Sigmoid colon (tissue), 7 donors: ENCODE measurements around the gene TSR3. TPM values are rescaled to one million over a fixed set of nuclear protein-coding genes. Genes with fewer than 3 reads are reported as not detected.

Experiments
- DNase-seq: peaks from one replicate; pipeline ENCODE4 v3.0.0-alpha.2; 2019
- H3K27ac ChIP-seq, 4 donors: fragments of 200-600 bp; sonication (generic); one replicate each; pipeline ENCODE4 v1.5.1; 2016 to 2019; ENCODE audit warnings: mild to moderate bottlenecking in 1 of 4
- H3K27me3 ChIP-seq, 3 donors: fragments of 200-600 bp; sonication (generic); one replicate each; pipeline ENCODE4 v1.5.1; 2019; ENCODE audit warnings: mild to moderate bottlenecking in 1 of 3
- H3K36me3 ChIP-seq, 4 donors: fragments of 200-600 bp; sonication (generic); one replicate each; pipeline ENCODE4 v1.5.1; 2016 to 2019
- H3K4me1 ChIP-seq, 4 donors: fragments of 200-600 bp; sonication (generic); one replicate each; pipeline ENCODE4 v1.5.1; 2017 to 2019
- H3K4me3 ChIP-seq, 4 donors: fragments of 200-600 bp; sonication (generic); one replicate each; pipeline ENCODE4 v1.5.1; 2017 to 2019; ENCODE audit warnings: mild to moderate bottlenecking in 2 of 4, moderate library complexity in 1 of 4
- H3K9me3 ChIP-seq, 4 donors: fragments of 200-600 bp in 3 of 4; sonication (generic) in 3 of 4; one replicate each; pipeline versions ENCODE4 v1.5.1 to v1.6.1; 2013 to 2019
- EP300 ChIP-seq, 4 donors: sonication (generic); formaldehyde crosslinking; IDR thresholded peaks; one replicate each; pipeline ENCODE4 v1.6.1; 2017; ENCODE audit warnings: antibody characterized with exemption in 4 of 4
- POLR2A ChIP-seq, 2 donors: fragments of 450-650 bp; IDR thresholded peaks; one replicate each; pipeline ENCODE4 v1.6.1; 2016; ENCODE audit warnings: antibody characterized with exemption in 2 of 2, mild to moderate bottlenecking in 2 of 2, moderate library complexity in 2 of 2
- POLR2AphosphoS5 ChIP-seq, 4 donors: sonication (generic); formaldehyde crosslinking; IDR thresholded peaks; one replicate each; pipeline ENCODE4 v1.6.1; 2017; ENCODE audit warnings: antibody characterized with exemption in 4 of 4
- WGBS, 2 donors: extraction: QIAGEN DNeasy Blood & Tissue Kit; methylation state at CpG; one replicate each; pipeline ENCODE4 v1.1.7; 2013; 5-methylcytosine and 5-hydroxymethylcytosine counted together
- intact Hi-C: fragments of 100-400 bp; cut with DNase I; formaldehyde crosslinking; loops from one replicate; pipeline ENCODE4 v1.15.1; 2023
- polyA plus RNA-seq, 3 donors: library from polyadenylated mRNA; stranded (reverse); fragments of 200-250 nt; gene quantifications; one replicate each; pipeline ENCODE4 v1.2.3, GENCODE V29; 2013
- total RNA-seq, 4 donors: library from RNA; depleted of rRNA; stranded (reverse); fragments of >200 nt; gene quantifications; one replicate each; pipeline ENCODE4 v1.1.0, GENCODE V29; 2016
- TF ChIP-seq, protein P1 (sequence below), 4 experiments: fragments of 450-650 bp in 3 of 4; fragments of 200-600 bp in 1 of 4; IDR thresholded peaks; one replicate each; pipeline ENCODE4 v1.5.1; 2016 to 2019; ENCODE audit warnings: antibody characterized with exemption in 4 of 4, mild to moderate bottlenecking in 3 of 4, moderate library complexity in 2 of 4
- donor health status: healthy with polysubstance abuse.
- donor health status: Bipolar disorder and iron deficiency.
- donor health status: healthy.

The TSR3 gene
- total and polyA plus RNA-seq, 7 donors: 59.0 to 107 (median 83.4) TPM

GRCh38 chr16:1361685-1362360 is 10.1 kb upstream of the TSR3 start:
- Histone ChIP-seq H3K27ac (no peak overlapping the region), H3K27me3 (no peaks in the 10 kb centered on the region), H3K9me3 (no peaks in the 10 kb centered on the region), H3K36me3 (peaks cover 11 to 92% (median 36%) of the 10 kb centered on the region in 4 donors), H3K4me1 (no peaks in the 10 kb centered on the region), H3K4me3 (no peak overlapping the region)
- TF ChIP-seq POLR2AphosphoS5 (IDR thresholded peaks at IDR 0.05): no peak
- TF ChIP-seq, protein P1, sequence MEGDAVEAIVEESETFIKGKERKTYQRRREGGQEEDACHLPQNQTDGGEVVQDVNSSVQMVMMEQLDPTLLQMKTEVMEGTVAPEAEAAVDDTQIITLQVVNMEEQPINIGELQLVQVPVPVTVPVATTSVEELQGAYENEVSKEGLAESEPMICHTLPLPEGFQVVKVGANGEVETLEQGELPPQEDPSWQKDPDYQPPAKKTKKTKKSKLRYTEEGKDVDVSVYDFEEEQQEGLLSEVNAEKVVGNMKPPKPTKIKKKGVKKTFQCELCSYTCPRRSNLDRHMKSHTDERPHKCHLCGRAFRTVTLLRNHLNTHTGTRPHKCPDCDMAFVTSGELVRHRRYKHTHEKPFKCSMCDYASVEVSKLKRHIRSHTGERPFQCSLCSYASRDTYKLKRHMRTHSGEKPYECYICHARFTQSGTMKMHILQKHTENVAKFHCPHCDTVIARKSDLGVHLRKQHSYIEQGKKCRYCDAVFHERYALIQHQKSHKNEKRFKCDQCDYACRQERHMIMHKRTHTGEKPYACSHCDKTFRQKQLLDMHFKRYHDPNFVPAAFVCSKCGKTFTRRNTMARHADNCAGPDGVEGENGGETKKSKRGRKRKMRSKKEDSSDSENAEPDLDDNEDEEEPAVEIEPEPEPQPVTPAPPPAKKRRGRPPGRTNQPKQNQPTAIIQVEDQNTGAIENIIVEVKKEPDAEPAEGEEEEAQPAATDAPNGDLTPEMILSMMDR (IDR thresholded peaks at IDR 0.05): no peak
- no peak for TF ChIP-seq EP300 (IDR thresholded peaks at IDR 0.05)
- TF ChIP-seq POLR2A (IDR thresholded peaks at IDR 0.05): no peak
- intact Hi-C loops: loop anchor here (2.0 kb wide), 1 partner anchor 43 kb away; no protein-coding TSS in a partner anchor
- no peak for DNase-seq
- WGBS, 2 donors: 95 to 96% methylated on average over 43 of the region's 43 CpGs

DNA sequence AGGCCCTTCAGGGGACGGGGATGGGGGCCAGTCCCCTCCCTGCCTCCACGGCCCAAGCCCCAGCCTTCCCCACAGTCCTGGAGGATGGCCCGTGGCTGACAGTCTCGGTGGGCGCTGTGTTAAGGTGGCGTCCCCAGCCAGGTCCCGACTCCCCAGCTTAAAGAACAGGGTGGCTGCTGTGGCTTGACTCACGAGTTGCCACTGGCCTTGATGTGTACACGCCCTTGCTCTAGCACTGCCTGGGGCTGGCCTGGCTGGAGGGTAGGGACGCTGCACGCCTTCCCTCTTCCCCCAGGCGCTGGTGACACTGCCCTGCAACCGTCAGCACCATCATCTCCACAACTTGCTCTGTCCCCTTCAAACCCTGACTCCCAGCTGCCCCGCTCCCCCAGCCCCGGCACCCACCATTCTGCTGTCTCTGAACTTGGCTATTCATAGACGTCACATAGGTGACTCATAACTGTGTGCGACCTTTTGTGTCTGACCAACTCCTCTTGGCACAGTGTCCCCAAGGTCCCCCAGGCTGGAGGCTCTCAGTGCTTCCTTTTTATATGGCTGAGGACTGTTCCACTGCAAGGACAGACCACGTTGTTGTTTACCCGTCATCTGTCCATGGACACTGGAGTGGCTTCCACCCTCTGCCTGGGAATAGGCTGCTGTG is 6.4 kb upstream of the TSR3 start:
- intact Hi-C loops: no loop called here
- H3K27ac ChIP-seq: no peak overlapping the region

DNA sequence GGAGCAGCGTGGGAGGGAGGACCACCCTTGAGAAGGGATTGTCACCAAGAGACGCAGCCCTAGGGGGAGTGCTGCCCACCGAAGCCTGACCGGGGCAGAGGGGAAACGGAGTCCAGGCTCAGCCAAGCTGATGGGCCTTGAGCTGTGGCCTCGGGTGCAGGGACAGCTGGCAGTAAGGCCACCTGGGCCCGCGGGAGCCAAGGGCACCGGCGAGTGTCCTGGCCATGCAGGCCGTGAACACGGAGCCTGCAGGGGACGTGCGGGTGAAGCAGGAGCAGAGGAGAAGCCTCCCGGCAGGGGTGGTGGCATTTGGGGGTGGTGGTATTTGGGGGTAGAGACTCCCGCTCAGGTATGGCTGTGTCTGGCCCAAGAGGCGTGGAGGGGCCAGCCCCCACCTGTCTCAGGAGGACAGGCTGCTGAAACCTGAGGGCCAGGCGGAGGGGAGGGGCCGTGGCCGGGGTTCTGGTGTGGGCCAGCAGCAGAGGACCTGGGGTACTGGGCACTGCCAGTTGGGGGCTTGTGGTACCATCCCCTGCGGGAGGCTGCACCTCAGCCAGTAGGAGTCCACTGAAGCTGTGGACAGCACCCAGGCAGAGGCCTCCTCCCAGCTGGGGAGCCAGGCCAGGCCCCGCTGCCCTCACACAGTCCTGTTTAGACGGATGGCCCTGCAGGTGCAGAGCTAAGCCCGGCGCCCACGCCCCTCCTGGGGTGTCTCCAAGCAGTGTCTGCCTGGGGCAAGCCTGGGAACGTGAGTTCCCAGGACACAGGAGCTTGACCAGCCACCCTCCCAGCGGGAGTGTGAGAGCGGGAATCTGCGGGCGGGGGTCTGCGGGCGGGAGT is 4.6 kb upstream of the TSR3 start:
- Histone ChIP-seq H3K4me1 (peaks cover 0 to 25% (median 14%) of the 10 kb centered on the region in 4 donors), H3K4me3 (no peak overlapping the region), H3K27me3 (no peaks in the 10 kb centered on the region), H3K9me3 (no peaks in the 10 kb centered on the region), H3K27ac (no peak overlapping the region), H3K36me3 (peaks cover 0 to 36% (median 4%) of the 10 kb centered on the region in 4 donors)
- WGBS, 2 donors: 81 to 87% methylated on average over 33 of the region's 33 CpGs
- intact Hi-C loops: no loop called here
- TF ChIP-seq POLR2AphosphoS5 (IDR thresholded peaks at IDR 0.05): no peak
- TF ChIP-seq EP300 (IDR thresholded peaks at IDR 0.05): no peak
- TF ChIP-seq, protein P1 (IDR thresholded peaks at IDR 0.05): no peak
- TF ChIP-seq POLR2A (IDR thresholded peaks at IDR 0.05): no peak
- DNase-seq: no peak

More for the DNA sequence above, 6.4 kb upstream of the TSR3 start:
- Histone ChIP-seq H3K27me3 (no peaks in the 10 kb centered on the region), H3K4me3 (no peak overlapping the region), H3K9me3 (no peaks in the 10 kb centered on the region), H3K4me1 (peaks cover 0 to 12% (median 6%) of the 10 kb centered on the region in 4 donors), H3K36me3 (peaks cover 11 to 54% (median 17%) of the 10 kb centered on the region in 4 donors)
- no peak for DNase-seq
- WGBS, 2 donors: 85 to 89% methylated on average over 19 of the region's 19 CpGs
- no peak for TF ChIP-seq POLR2AphosphoS5 (IDR thresholded peaks at IDR 0.05)
- TF ChIP-seq, protein P1 (IDR thresholded peaks at IDR 0.05): no peak
- no peak for TF ChIP-seq POLR2A (IDR thresholded peaks at IDR 0.05)
- TF ChIP-seq EP300 (IDR thresholded peaks at IDR 0.05): no peak

DNA sequence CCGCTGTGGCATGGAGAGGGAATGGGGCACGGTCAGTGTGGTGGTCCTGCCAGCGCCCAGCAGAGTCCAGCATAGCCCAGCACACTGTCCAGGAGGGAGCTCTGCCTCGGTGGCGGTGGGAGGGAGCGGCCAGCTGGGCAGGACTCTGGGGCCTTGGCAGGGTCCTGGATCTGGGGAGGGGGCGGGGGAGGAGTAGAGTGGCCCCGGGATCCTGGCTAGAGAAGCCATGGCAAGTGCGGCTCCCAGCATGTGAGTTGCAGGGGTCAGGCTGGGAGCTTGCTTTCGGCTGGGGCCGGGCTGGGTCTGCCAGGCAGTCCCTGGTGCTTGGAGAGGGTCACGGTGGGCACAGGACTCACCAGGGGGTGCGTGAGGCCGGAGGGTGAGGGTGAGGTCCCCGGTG is 3.9 kb upstream of the TSR3 start:
- WGBS, 2 donors: 88 to 90% methylated on average over 15 of the region's 15 CpGs
- TF ChIP-seq POLR2AphosphoS5 (IDR thresholded peaks at IDR 0.05): no peak
- no peak for TF ChIP-seq EP300 (IDR thresholded peaks at IDR 0.05)
- TF ChIP-seq, protein P1 (IDR thresholded peaks at IDR 0.05): no peak
- TF ChIP-seq POLR2A (IDR thresholded peaks at IDR 0.05): no peak
- no peak overlapping the region for H3K4me3 ChIP-seq
- H3K9me3 ChIP-seq: no peaks in the 10 kb centered on the region
- DNase-seq: no peak
- H3K4me1 ChIP-seq: peaks cover 0 to 32% (median 21%) of the 10 kb centered on the region in 4 donors
- no peaks in the 10 kb centered on the region for H3K27me3 ChIP-seq
- H3K27ac ChIP-seq: no peak overlapping the region
- intact Hi-C loops: no loop called here
- peaks cover 0 to 29% (median 2%) of the 10 kb centered on the region in 4 donors for H3K36me3 ChIP-seq
